Neural cell (in vitro differentiated cells): ENCODE measurements around the gene INF2. TPM values are rescaled to one million over a fixed set of nuclear protein-coding genes. Genes with fewer than 3 reads are reported as not detected.
A peak's percentile ranks its signal among the peaks of the same experiment; 100 is the strongest.

Experiments used
- H2AFZ ChIP-seq: fragments of 200-600, 300-800 bp; sonication (generic), shearing (Covaris generic); 2 replicates; pipeline ENCODE4 v1.6.0; 2014; ENCODE audit warnings: low read depth, mild to moderate bottlenecking, antibody characterized with exemption, low read length, moderate library complexity
- H3F3A ChIP-seq: fragments of 200-600 bp; shearing (Covaris generic); 2 replicates; pipeline ENCODE4 v1.6.1; 2016; ENCODE audit warnings: mild to moderate bottlenecking, moderate library complexity, mixed read lengths, antibody characterized with exemption, low read length; ENCODE audit not compliant: insufficient read depth, poor library complexity, severe bottlenecking
- H3K27ac ChIP-seq: fragments of 200-600, 300-800 bp; sonication (generic), shearing (Covaris generic); 2 replicates; pipeline ENCODE4 v1.5.1; 2014; ENCODE audit warnings: mild to moderate bottlenecking, low read length, moderate library complexity
- H3K27me3 ChIP-seq: fragments of 300-800, 200-600 bp; sonication (generic), shearing (Covaris generic); 2 replicates; pipeline ENCODE4 v1.6.0; 2014; ENCODE audit warnings: mild to moderate bottlenecking, low read depth, low read length, moderate library complexity; ENCODE audit not compliant: insufficient read depth
- H3K36me3 ChIP-seq: fragments of 300-800, 200-600 bp; sonication (generic), shearing (Covaris generic); 2 replicates; pipeline ENCODE4 v1.5.1; 2014; ENCODE audit warnings: mild to moderate bottlenecking, antibody characterized with exemption, low read length, moderate library complexity; ENCODE audit not compliant: insufficient read depth
- H3K4me2 ChIP-seq: fragments of 300-800, 200-600 bp; sonication (generic), shearing (Covaris generic); 2 replicates; pipeline ENCODE4 v1.6.0; 2014; ENCODE audit warnings: mild to moderate bottlenecking, low read length
- H3K4me3 ChIP-seq: fragments of 300-800, 200-600 bp; sonication (generic), shearing (Covaris generic); 2 replicates; pipeline ENCODE4 v1.5.1; 2014; ENCODE audit warnings: mild to moderate bottlenecking, low read length, moderate library complexity
- H3K79me2 ChIP-seq: fragments of 200-600 bp; shearing (Covaris generic); replicated peaks from 2 replicates; pipeline ENCODE4 v1.6.0; 2014; ENCODE audit warnings: mild to moderate bottlenecking, low read length, moderate library complexity; ENCODE audit not compliant: insufficient read depth
- H3K9ac ChIP-seq: fragments of 300-800, 200-600 bp; sonication (generic), shearing (Covaris generic); 2 replicates; pipeline ENCODE4 v1.6.1; 2016; ENCODE audit warnings: mild to moderate bottlenecking, low read length, mixed read lengths
- H3K9me2 ChIP-seq: fragments of 200-600 bp; shearing (Covaris generic); 2 replicates; pipeline ENCODE4 v1.6.1; 2016; ENCODE audit warnings: mild to moderate bottlenecking, low read length, mixed read lengths; ENCODE audit not compliant: insufficient read depth
- H3K9me3 ChIP-seq: fragments of 200-600, 300-800 bp; sonication (generic), shearing (Covaris generic); 2 replicates; pipeline ENCODE4 v1.6.1; 2016; ENCODE audit warnings: mild to moderate bottlenecking, mixed run types, low read length, moderate library complexity, mixed read lengths
- H4K20me1 ChIP-seq: fragments of 200-600 bp; shearing (Covaris generic); 2 replicates; pipeline ENCODE4 v1.6.1; 2016; ENCODE audit warnings: mild to moderate bottlenecking, mixed run types; ENCODE audit not compliant: insufficient read depth
- EP300 ChIP-seq: fragments of 450-650 bp; conservative IDR thresholded peaks from 2 replicates; pipeline ENCODE4 v1.6.1; 2014; ENCODE audit warnings: antibody characterized with exemption, mild to moderate bottlenecking, moderate library complexity; ENCODE audit not compliant: poor library complexity, severe bottlenecking
- EZH2 ChIP-seq: fragments of 200-600, 300-800 bp; shearing (Covaris generic), sonication (generic); IDR thresholded peaks from 2 replicates; pipeline ENCODE4 v1.6.1; 2014; ENCODE audit warnings: antibody characterized with exemption, low read length, borderline replicate concordance, mild to moderate bottlenecking; ENCODE audit not compliant: insufficient read depth, poor library complexity, severe bottlenecking
- MXI1 ChIP-seq: fragments of 450-650 bp; conservative IDR thresholded peaks from 2 replicates; pipeline ENCODE4 v1.6.1; 2014; ENCODE audit warnings: antibody characterized with exemption, mild to moderate bottlenecking; ENCODE audit not compliant: poor library complexity, severe bottlenecking
- POLR2AphosphoS5 ChIP-seq: IDR thresholded peaks from 2 replicates; pipeline ENCODE4 v1.6.1; 2012
- TAF1 ChIP-seq: IDR thresholded peaks from 2 replicates; pipeline ENCODE4 v1.6.1; 2012; ENCODE audit warnings: low read depth
- polyA plus RNA-seq: library from polyadenylated mRNA; depleted of rRNA; stranded (reverse); fragments of >200 nt; gene quantifications from 2 replicates; pipeline ENCODE4 v1.2.3, GENCODE V29; 2014
- TF ChIP-seq, protein P1 (sequence below): IDR thresholded peaks from 2 replicates; pipeline ENCODE4 v1.6.1; 2012; ENCODE audit warnings: borderline replicate concordance
- TF ChIP-seq, protein P2 (sequence below): fragments of 450-650 bp; IDR thresholded peaks from 2 replicates; pipeline ENCODE4 v1.5.1; 2014; ENCODE audit warnings: antibody characterized with exemption, mild to moderate bottlenecking, moderate library complexity; ENCODE audit not compliant: poor library complexity, severe bottlenecking

Gene INF2
- polyA plus RNA-seq, 1 donor from 2014 or later: 0.02 TPM

GRCh38 chr14:104751539-104752422 lies 62.4 kb downstream of the INF2 start:
- no peaks in the 10 kb centered on the region for H3K9me2 ChIP-seq
- H3K36me3 ChIP-seq: no peaks in the 10 kb centered on the region
- peaks cover 20% of the 10 kb centered on the region for H3K79me2 ChIP-seq
- TF ChIP-seq EP300: no peak
- TF ChIP-seq, protein P1, sequence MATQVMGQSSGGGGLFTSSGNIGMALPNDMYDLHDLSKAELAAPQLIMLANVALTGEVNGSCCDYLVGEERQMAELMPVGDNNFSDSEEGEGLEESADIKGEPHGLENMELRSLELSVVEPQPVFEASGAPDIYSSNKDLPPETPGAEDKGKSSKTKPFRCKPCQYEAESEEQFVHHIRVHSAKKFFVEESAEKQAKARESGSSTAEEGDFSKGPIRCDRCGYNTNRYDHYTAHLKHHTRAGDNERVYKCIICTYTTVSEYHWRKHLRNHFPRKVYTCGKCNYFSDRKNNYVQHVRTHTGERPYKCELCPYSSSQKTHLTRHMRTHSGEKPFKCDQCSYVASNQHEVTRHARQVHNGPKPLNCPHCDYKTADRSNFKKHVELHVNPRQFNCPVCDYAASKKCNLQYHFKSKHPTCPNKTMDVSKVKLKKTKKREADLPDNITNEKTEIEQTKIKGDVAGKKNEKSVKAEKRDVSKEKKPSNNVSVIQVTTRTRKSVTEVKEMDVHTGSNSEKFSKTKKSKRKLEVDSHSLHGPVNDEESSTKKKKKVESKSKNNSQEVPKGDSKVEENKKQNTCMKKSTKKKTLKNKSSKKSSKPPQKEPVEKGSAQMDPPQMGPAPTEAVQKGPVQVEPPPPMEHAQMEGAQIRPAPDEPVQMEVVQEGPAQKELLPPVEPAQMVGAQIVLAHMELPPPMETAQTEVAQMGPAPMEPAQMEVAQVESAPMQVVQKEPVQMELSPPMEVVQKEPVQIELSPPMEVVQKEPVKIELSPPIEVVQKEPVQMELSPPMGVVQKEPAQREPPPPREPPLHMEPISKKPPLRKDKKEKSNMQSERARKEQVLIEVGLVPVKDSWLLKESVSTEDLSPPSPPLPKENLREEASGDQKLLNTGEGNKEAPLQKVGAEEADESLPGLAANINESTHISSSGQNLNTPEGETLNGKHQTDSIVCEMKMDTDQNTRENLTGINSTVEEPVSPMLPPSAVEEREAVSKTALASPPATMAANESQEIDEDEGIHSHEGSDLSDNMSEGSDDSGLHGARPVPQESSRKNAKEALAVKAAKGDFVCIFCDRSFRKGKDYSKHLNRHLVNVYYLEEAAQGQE: no peak
- no peaks in the 10 kb centered on the region for H3K9me3 ChIP-seq
- H3K9ac ChIP-seq: peak overlapping the region; percentile 92
- H4K20me1 ChIP-seq: no peaks in the 10 kb centered on the region
- no peaks in the 10 kb centered on the region for H3K27me3 ChIP-seq
- peak overlapping the region; percentile 53 for H2AFZ ChIP-seq
- no peaks in the 10 kb centered on the region for H3F3A ChIP-seq
- H3K4me2 ChIP-seq: no peak overlapping the region
- H3K27ac ChIP-seq: peak overlapping the region; percentile 81
- H3K4me3 ChIP-seq: peak overlapping the region; percentile 100

DNA sequence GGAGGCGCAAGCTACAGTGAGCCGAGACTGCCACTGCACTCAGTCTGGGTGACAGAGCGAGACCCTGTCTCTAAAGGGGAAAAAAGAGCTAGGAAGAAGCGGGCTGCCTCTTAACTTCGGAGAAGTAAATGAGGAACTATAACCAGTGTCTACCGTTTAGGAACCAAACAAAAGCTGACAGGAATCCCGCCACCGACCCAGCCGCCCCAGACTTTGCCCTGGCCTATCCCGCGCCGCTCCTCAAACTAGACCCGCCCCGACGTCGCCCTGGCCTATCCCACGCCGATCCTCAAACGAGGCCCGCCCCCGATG lies 63.0 kb downstream of the INF2 start:
- peak overlapping the region; percentile 92 for H3K9ac ChIP-seq
- no peaks in the 10 kb centered on the region for H4K20me1 ChIP-seq
- H3K36me3 ChIP-seq: no peaks in the 10 kb centered on the region
- H3K9me3 ChIP-seq: no peaks in the 10 kb centered on the region
- H3K9me2 ChIP-seq: no peaks in the 10 kb centered on the region
- H3K4me3 ChIP-seq: peak overlapping the region; percentile 100
- no peaks in the 10 kb centered on the region for H3K27me3 ChIP-seq
- peak overlapping the region; percentile 53 for H2AFZ ChIP-seq
- no peaks in the 10 kb centered on the region for H3F3A ChIP-seq
- H3K4me2 ChIP-seq: no peak overlapping the region
- TF ChIP-seq POLR2AphosphoS5: no peak
- TF ChIP-seq, protein P1: peak; percentile 50
- peaks cover 20% of the 10 kb centered on the region for H3K79me2 ChIP-seq
- H3K27ac ChIP-seq: peak overlapping the region; percentile 81

GRCh38 chr14:104752735-104753527 lies 63.5 kb downstream of the INF2 start, which contains the start of gene SIVA1:
Gene SIVA1, plus strand, starts transcription at chr14:104753147. Its CDS starts 55 bp downstream, at chr14:104753202.
- Histone ChIP-seq H3K36me3 (no peaks in the 10 kb centered on the region), H3K4me3 (peak within 1 kb of the TSS; percentile 100), H3K79me2 (peaks cover 20% of the 10 kb centered on the region), H3K9me2 (no peaks in the 10 kb centered on the region), H3F3A (no peaks in the 10 kb centered on the region), H3K9me3 (no peaks in the 10 kb centered on the region), H3K27me3 (no peaks in the 10 kb centered on the region), H3K27ac (peak within 1 kb of the TSS; percentile 81), H3K9ac (peak within 1 kb of the TSS; percentile 92), H4K20me1 (no peaks in the 10 kb centered on the region), H2AFZ (peak within 1 kb of the TSS; percentile 60), H3K4me2 (peak within 1 kb of the TSS; percentile 94)
- TF ChIP-seq POLR2AphosphoS5 (peak; percentile 88), MXI1 (peak; percentile 91), EZH2 (no peak), TAF1 (no peak)
- TF ChIP-seq, protein P1: peak; percentile 67
- TF ChIP-seq, protein P2, sequence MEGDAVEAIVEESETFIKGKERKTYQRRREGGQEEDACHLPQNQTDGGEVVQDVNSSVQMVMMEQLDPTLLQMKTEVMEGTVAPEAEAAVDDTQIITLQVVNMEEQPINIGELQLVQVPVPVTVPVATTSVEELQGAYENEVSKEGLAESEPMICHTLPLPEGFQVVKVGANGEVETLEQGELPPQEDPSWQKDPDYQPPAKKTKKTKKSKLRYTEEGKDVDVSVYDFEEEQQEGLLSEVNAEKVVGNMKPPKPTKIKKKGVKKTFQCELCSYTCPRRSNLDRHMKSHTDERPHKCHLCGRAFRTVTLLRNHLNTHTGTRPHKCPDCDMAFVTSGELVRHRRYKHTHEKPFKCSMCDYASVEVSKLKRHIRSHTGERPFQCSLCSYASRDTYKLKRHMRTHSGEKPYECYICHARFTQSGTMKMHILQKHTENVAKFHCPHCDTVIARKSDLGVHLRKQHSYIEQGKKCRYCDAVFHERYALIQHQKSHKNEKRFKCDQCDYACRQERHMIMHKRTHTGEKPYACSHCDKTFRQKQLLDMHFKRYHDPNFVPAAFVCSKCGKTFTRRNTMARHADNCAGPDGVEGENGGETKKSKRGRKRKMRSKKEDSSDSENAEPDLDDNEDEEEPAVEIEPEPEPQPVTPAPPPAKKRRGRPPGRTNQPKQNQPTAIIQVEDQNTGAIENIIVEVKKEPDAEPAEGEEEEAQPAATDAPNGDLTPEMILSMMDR: peak; percentile 27
